ENCODE data around the gene ADSS1.

DNA sequence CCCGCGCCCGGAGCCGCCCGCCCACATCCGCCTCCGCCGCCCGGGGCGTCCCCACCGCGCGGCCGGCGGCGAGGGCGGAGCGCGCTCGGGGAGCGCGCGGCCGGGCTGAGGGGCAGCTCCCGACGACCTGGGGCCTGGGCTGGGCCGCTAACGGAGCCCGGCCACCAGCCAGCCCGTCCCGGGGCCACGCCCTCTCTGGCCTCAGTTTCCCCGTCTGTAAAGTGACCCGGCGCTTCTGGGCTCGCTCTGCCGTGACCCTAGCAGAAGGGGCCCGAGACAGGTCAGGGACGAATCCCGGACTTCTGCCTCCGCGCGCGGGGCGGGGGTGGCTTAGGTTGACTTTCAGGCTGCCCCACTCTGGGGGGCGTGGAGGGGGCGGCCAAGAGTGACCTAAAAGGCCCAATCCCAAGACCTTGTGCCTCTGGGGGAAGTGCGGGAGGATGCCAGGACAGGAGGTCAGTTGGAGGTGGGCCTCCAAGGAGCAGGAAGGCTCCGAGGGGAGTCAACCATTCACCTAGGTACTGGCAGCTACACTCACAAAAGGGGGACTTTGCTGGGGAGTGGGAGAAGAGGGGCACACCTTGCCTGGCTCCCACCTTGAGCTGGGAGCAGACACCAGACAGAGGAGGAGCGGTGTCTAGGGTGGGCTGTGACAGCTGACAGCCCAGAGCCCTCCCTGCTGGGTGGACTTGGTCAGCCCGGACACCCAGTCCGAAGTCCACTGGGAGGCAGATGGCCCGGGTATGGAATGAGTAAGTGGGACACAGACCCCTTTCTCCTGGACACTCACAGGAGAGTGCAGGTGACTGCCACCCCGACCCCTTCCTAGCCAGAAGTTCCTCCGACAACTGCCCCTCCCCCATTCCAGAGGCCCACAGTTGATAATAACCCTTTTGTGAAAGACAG is 72.0 kb downstream of the ADSS1 start:
- TF ChIP-seq, protein P1, sequence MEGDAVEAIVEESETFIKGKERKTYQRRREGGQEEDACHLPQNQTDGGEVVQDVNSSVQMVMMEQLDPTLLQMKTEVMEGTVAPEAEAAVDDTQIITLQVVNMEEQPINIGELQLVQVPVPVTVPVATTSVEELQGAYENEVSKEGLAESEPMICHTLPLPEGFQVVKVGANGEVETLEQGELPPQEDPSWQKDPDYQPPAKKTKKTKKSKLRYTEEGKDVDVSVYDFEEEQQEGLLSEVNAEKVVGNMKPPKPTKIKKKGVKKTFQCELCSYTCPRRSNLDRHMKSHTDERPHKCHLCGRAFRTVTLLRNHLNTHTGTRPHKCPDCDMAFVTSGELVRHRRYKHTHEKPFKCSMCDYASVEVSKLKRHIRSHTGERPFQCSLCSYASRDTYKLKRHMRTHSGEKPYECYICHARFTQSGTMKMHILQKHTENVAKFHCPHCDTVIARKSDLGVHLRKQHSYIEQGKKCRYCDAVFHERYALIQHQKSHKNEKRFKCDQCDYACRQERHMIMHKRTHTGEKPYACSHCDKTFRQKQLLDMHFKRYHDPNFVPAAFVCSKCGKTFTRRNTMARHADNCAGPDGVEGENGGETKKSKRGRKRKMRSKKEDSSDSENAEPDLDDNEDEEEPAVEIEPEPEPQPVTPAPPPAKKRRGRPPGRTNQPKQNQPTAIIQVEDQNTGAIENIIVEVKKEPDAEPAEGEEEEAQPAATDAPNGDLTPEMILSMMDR (IDR thresholded peaks at IDR 0.05; ENCODE audit: low read depth, low read length, poor library complexity, severe bottlenecking): no peak
- TF ChIP-seq EZH2phosphoT487 (IDR thresholded peaks at IDR 0.05; ENCODE audit: borderline replicate concordance, low read length): no peak
